GM23338 (cell line): ENCODE data around the gene KDSR. TPM values are rescaled to one million over a fixed set of nuclear protein-coding genes. Genes with fewer than 3 reads are reported as not detected.

Experiments
- ATAC-seq: fragments of 200-7000 bp; cut with Tn5 transposase; 3 replicates; pipeline ENCODE4 v1.9.1; 2020
- DNase-seq: peaks from one replicate; pipeline ENCODE4 v3.0.0-alpha.2; 2015; ENCODE audit warnings: low spot score
- H2AFZ ChIP-seq: fragments of 200-600 bp; sonication (generic); 2 replicates; pipeline ENCODE4 v1.8.0; 2016; ENCODE audit warnings: antibody characterized with exemption, mild to moderate bottlenecking, moderate library complexity
- H3F3A ChIP-seq: fragments of 200-600 bp; sonication (generic); replicated peaks from 2 replicates; pipeline ENCODE4 v1.8.0; 2017; ENCODE audit warnings: antibody characterized with exemption, mixed run types, low read depth
- H3K27ac ChIP-seq: fragments of 200-600 bp; sonication (generic); 2 replicates; pipeline ENCODE4 v1.6.1; 2016; ENCODE audit warnings: low read depth
- H3K27me3 ChIP-seq: fragments of 200-600 bp; sonication (generic); 2 replicates; pipeline ENCODE4 v1.8.0; 2016; ENCODE audit warnings: mild to moderate bottlenecking, mixed run types, moderate library complexity; ENCODE audit not compliant: insufficient read depth
- H3K36me3 ChIP-seq: fragments of 200-600 bp; sonication (generic); 2 replicates; pipeline ENCODE4 v1.8.0; 2016; ENCODE audit warnings: mild to moderate bottlenecking; ENCODE audit not compliant: insufficient read depth
- H3K4me1 ChIP-seq: fragments of 200-600 bp; sonication (generic); 2 replicates; pipeline ENCODE4 v1.8.0; 2016; ENCODE audit warnings: mild to moderate bottlenecking, moderate library complexity; ENCODE audit not compliant: insufficient read depth
- H3K4me2 ChIP-seq: fragments of 200-600 bp; sonication (generic); 2 replicates; pipeline ENCODE4 v1.7.1; 2017; ENCODE audit warnings: mixed run types
- H3K4me3 ChIP-seq: fragments of 200-600 bp; sonication (generic); 2 replicates; pipeline ENCODE4 v1.6.1; 2016; ENCODE audit warnings: mixed run types
- H3K79me2 ChIP-seq: fragments of 200-600 bp; sonication (generic); replicated peaks from 2 replicates; pipeline ENCODE4 v1.8.0; 2017; ENCODE audit warnings: mild to moderate bottlenecking; ENCODE audit not compliant: insufficient read depth
- H3K9me2 ChIP-seq: fragments of 200-600 bp; sonication (generic); 2 replicates; pipeline ENCODE4 v1.8.0; 2017; ENCODE audit not compliant: insufficient read depth
- H4K20me1 ChIP-seq: fragments of 200-600 bp; sonication (generic); replicated peaks from 2 replicates; pipeline ENCODE4 v1.8.0; 2017; ENCODE audit warnings: mild to moderate bottlenecking; ENCODE audit not compliant: insufficient read depth
- H3K27ac Mint-ChIP-seq: 2 replicates; pipeline ENCODE4 v1.8.0; 2020; ENCODE audit warnings: inconsistent platforms, mild to moderate bottlenecking, moderate library complexity, mixed read lengths
- H3K27me3 Mint-ChIP-seq: 3 replicates; pipeline ENCODE4 v1.8.0; 2022; ENCODE audit warnings: low read depth, mild to moderate bottlenecking, moderate library complexity, mixed read lengths, inconsistent platforms; ENCODE audit not compliant: insufficient read depth, poor library complexity
- H3K36me3 Mint-ChIP-seq: 3 replicates; pipeline ENCODE4 v1.8.0; 2021; ENCODE audit warnings: low read depth, mild to moderate bottlenecking, inconsistent platforms, moderate library complexity, mixed read lengths
- H3K4me1 Mint-ChIP-seq: 3 replicates; pipeline ENCODE4 v1.8.0; 2020; ENCODE audit warnings: mild to moderate bottlenecking, inconsistent platforms, mixed read lengths
- H3K4me3 Mint-ChIP-seq: 3 replicates; pipeline ENCODE4 v1.8.0; 2021; ENCODE audit warnings: moderate library complexity, mild to moderate bottlenecking, inconsistent platforms, mixed read lengths
- H3K9me3 Mint-ChIP-seq: 3 replicates; pipeline ENCODE4 v1.8.0; 2020; ENCODE audit warnings: moderate library complexity, mild to moderate bottlenecking, inconsistent platforms, mixed read lengths
- CREB1 ChIP-seq: fragments of 250-450 bp; sonication (Bioruptor Pico); IDR thresholded peaks from 2 replicates; pipeline ENCODE4 v1.5.0; 2020; ENCODE audit warnings: low read depth, mild to moderate bottlenecking, moderate library complexity
- EZH2 ChIP-seq: fragments of 200-600 bp; sonication (generic); IDR thresholded peaks from one replicate; pipeline ENCODE4 v1.8.0; 2017; ENCODE audit warnings: antibody characterized with exemption, mild to moderate bottlenecking, low read depth; ENCODE audit not compliant: unreplicated experiment
- EZH2phosphoT487 ChIP-seq: fragments of 200-600 bp; sonication (generic); IDR thresholded peaks from one replicate; pipeline ENCODE4 v1.8.1; 2018; ENCODE audit warnings: antibody characterized with exemption; ENCODE audit not compliant: unreplicated experiment
- NANOG ChIP-seq: IDR thresholded peaks from 2 replicates; pipeline ENCODE4 v1.6.1; 2016; ENCODE audit warnings: antibody characterized with exemption, borderline replicate concordance
- STAT1 ChIP-seq: IDR thresholded peaks from one replicate; pipeline ENCODE4 v1.6.1; 2016; ENCODE audit warnings: antibody characterized with exemption; ENCODE audit not compliant: unreplicated experiment
- ZNF114 ChIP-seq: fragments of 250-450 bp; sonication (Bioruptor Pico); IDR thresholded peaks from 2 replicates; pipeline ENCODE4 v1.5.0; 2020; ENCODE audit warnings: mild to moderate bottlenecking, moderate library complexity
- ZNF331 ChIP-seq: fragments of 250-450 bp; sonication (Bioruptor Pico); IDR thresholded peaks from 2 replicates; pipeline ENCODE4 v1.5.0; 2020; ENCODE audit warnings: low read depth, mild to moderate bottlenecking, moderate library complexity
- polyA plus RNA-seq: library from polyadenylated mRNA; unstranded; fragments of >200 nt; fragmentation: Nextera tagmentation; extraction: Ambion mirVana; gene quantifications from 2 replicates; pipeline ENCODE4 v1.2.1, GENCODE V29; 2016
- total RNA-seq: library from RNA; depleted of rRNA; stranded (reverse); fragments of >200 nt; shearing (Covaris generic); gene quantifications from 2 replicates; pipeline ENCODE4 v1.2.3, GENCODE V29; 2014
- TF ChIP-seq, protein P1 (sequence below): IDR thresholded peaks from one replicate; pipeline ENCODE4 v1.6.1; 2018; ENCODE audit warnings: antibody characterized with exemption; ENCODE audit not compliant: unreplicated experiment
- TF ChIP-seq, protein P2 (sequence below), 2 experiments: fragments of 200-600 bp in 1 of 2; sonication (generic) in 1 of 2; conservative IDR thresholded peaks; 2 replicates each; pipeline versions ENCODE4 v1.5.1 to v1.6.1; 2016 to 2017; ENCODE audit warnings: antibody characterized with exemption in 2 of 2, low read depth in 2 of 2, mild to moderate bottlenecking in 2 of 2, moderate library complexity in 1 of 2
- TF ChIP-seq, protein P3 (sequence below): fragments of 250-450 bp; sonication (Bioruptor Pico); IDR thresholded peaks from 2 replicates; pipeline ENCODE4 v1.5.0; 2020; ENCODE audit warnings: mild to moderate bottlenecking, moderate library complexity
- TF ChIP-seq, protein P4 (sequence below): IDR thresholded peaks from 2 replicates; pipeline ENCODE4 v1.6.1; 2016; ENCODE audit warnings: antibody characterized with exemption

KDSR gene
- total and polyA plus RNA-seq, 2 experiments from 2014 or later, result 23.7 to 36.3 TPM

DNA sequence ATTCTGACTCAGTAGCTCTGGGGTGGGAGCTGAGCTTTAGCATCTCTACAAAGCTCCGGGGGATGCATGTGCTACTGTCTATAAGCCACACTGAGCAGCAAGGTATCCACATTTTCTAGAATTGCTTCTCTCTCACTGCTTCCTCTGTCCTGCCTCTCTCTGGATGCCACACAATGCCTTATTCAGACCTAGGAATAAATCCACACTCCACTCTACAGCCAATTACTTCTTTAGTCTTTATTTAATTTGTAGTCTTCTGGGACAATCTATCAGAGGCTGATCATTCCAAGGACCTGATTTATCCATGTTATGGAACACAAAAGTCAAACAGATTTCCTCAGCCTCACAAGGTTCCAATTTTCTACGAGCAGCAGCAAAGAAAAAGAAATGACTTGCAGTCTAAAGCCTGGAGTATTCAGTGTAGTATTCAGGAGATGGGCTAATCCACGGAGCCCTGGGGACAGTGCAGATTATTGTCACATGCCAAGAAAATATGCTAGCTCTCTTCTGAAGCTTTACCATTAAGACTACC lies 51.8 kb downstream of the KDSR start:
- H3K27me3 Mint-ChIP-seq, result peaks cover 20% of the 10 kb centered on the region
- no peaks in the 10 kb centered on the region for H3K36me3 ChIP-seq
- H3K27ac ChIP-seq, result no peak overlapping the region
- peaks cover 7% of the 10 kb centered on the region; the same call in 1 of the 2 replicates for H3F3A ChIP-seq
- no peaks in the 10 kb centered on the region for H4K20me1 ChIP-seq
- H3K27ac Mint-ChIP-seq, result no peak overlapping the region
- H3K4me2 ChIP-seq, result no peak overlapping the region
- no peak overlapping the region for H2AFZ ChIP-seq
- TF ChIP-seq STAT1 (no peak), ZNF114 (CRISPR knock-in tag) (no peak), ZNF331 (CRISPR knock-in tag) (no peak), NANOG (no peak), EZH2phosphoT487 (no peak), EZH2 (no peak), CREB1 (no peak)
- TF ChIP-seq, protein P1, sequence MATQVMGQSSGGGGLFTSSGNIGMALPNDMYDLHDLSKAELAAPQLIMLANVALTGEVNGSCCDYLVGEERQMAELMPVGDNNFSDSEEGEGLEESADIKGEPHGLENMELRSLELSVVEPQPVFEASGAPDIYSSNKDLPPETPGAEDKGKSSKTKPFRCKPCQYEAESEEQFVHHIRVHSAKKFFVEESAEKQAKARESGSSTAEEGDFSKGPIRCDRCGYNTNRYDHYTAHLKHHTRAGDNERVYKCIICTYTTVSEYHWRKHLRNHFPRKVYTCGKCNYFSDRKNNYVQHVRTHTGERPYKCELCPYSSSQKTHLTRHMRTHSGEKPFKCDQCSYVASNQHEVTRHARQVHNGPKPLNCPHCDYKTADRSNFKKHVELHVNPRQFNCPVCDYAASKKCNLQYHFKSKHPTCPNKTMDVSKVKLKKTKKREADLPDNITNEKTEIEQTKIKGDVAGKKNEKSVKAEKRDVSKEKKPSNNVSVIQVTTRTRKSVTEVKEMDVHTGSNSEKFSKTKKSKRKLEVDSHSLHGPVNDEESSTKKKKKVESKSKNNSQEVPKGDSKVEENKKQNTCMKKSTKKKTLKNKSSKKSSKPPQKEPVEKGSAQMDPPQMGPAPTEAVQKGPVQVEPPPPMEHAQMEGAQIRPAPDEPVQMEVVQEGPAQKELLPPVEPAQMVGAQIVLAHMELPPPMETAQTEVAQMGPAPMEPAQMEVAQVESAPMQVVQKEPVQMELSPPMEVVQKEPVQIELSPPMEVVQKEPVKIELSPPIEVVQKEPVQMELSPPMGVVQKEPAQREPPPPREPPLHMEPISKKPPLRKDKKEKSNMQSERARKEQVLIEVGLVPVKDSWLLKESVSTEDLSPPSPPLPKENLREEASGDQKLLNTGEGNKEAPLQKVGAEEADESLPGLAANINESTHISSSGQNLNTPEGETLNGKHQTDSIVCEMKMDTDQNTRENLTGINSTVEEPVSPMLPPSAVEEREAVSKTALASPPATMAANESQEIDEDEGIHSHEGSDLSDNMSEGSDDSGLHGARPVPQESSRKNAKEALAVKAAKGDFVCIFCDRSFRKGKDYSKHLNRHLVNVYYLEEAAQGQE, result no peak
- TF ChIP-seq, protein P2, sequence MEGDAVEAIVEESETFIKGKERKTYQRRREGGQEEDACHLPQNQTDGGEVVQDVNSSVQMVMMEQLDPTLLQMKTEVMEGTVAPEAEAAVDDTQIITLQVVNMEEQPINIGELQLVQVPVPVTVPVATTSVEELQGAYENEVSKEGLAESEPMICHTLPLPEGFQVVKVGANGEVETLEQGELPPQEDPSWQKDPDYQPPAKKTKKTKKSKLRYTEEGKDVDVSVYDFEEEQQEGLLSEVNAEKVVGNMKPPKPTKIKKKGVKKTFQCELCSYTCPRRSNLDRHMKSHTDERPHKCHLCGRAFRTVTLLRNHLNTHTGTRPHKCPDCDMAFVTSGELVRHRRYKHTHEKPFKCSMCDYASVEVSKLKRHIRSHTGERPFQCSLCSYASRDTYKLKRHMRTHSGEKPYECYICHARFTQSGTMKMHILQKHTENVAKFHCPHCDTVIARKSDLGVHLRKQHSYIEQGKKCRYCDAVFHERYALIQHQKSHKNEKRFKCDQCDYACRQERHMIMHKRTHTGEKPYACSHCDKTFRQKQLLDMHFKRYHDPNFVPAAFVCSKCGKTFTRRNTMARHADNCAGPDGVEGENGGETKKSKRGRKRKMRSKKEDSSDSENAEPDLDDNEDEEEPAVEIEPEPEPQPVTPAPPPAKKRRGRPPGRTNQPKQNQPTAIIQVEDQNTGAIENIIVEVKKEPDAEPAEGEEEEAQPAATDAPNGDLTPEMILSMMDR (conservative IDR thresholded peaks at IDR 0.05; ENCODE audit: low read depth in 2 of 2), result no peak
- TF ChIP-seq, protein P3, sequence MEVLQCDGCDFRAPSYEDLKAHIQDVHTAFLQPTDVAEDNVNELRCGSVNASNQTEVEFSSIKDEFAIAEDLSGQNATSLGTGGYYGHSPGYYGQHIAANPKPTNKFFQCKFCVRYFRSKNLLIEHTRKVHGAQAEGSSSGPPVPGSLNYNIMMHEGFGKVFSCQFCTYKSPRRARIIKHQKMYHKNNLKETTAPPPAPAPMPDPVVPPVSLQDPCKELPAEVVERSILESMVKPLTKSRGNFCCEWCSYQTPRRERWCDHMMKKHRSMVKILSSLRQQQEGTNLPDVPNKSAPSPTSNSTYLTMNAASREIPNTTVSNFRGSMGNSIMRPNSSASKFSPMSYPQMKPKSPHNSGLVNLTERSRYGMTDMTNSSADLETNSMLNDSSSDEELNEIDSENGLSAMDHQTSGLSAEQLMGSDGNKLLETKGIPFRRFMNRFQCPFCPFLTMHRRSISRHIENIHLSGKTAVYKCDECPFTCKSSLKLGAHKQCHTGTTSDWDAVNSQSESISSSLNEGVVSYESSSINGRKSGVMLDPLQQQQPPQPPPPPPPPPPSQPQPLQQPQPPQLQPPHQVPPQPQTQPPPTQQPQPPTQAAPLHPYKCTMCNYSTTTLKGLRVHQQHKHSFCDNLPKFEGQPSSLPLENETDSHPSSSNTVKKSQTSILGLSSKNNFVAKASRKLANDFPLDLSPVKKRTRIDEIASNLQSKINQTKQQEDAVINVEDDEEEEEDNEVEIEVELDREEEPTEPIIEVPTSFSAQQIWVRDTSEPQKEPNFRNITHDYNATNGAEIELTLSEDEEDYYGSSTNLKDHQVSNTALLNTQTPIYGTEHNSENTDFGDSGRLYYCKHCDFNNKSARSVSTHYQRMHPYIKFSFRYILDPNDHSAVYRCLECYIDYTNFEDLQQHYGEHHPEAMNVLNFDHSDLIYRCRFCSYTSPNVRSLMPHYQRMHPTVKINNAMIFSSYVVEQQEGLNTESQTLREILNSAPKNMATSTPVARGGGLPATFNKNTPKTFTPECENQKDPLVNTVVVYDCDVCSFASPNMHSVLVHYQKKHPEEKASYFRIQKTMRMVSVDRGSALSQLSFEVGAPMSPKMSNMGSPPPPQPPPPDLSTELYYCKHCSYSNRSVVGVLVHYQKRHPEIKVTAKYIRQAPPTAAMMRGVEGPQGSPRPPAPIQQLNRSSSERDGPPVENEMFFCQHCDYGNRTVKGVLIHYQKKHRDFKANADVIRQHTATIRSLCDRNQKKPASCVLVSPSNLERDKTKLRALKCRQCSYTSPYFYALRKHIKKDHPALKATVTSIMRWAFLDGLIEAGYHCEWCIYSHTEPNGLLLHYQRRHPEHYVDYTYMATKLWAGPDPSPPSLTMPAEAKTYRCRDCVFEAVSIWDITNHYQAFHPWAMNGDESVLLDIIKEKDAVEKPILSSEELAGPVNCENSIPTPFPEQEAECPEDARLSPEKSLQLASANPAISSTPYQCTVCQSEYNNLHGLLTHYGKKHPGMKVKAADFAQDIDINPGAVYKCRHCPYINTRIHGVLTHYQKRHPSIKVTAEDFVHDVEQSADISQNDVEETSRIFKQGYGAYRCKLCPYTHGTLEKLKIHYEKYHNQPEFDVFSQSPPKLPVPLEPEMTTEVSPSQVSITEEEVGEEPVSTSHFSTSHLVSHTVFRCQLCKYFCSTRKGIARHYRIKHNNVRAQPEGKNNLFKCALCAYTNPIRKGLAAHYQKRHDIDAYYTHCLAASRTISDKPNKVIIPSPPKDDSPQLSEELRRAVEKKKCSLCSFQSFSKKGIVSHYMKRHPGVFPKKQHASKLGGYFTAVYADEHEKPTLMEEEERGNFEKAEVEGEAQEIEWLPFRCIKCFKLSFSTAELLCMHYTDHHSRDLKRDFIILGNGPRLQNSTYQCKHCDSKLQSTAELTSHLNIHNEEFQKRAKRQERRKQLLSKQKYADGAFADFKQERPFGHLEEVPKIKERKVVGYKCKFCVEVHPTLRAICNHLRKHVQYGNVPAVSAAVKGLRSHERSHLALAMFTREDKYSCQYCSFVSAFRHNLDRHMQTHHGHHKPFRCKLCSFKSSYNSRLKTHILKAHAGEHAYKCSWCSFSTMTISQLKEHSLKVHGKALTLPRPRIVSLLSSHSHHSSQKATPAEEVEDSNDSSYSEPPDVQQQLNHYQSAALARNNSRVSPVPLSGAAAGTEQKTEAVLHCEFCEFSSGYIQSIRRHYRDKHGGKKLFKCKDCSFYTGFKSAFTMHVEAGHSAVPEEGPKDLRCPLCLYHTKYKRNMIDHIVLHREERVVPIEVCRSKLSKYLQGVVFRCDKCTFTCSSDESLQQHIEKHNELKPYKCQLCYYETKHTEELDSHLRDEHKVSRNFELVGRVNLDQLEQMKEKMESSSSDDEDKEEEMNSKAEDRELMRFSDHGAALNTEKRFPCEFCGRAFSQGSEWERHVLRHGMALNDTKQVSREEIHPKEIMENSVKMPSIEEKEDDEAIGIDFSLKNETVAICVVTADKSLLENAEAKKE (CRISPR knock-in tag), result no peak
- TF ChIP-seq, protein P4, sequence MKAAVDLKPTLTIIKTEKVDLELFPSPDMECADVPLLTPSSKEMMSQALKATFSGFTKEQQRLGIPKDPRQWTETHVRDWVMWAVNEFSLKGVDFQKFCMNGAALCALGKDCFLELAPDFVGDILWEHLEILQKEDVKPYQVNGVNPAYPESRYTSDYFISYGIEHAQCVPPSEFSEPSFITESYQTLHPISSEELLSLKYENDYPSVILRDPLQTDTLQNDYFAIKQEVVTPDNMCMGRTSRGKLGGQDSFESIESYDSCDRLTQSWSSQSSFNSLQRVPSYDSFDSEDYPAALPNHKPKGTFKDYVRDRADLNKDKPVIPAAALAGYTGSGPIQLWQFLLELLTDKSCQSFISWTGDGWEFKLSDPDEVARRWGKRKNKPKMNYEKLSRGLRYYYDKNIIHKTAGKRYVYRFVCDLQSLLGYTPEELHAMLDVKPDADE, result no peak
- H3K4me1 ChIP-seq, result peaks cover 16% of the 10 kb centered on the region
- no peaks in the 10 kb centered on the region for H3K79me2 ChIP-seq
- H3K4me3 Mint-ChIP-seq, result no peak overlapping the region
- DNase-seq (no peak), ATAC-seq (no peak)
- no peaks in the 10 kb centered on the region; the same call in 2 of the 3 replicates for H3K36me3 Mint-ChIP-seq
- peaks cover 31% of the 10 kb centered on the region for H3K27me3 ChIP-seq
- H3K4me1 Mint-ChIP-seq, result peaks cover 14% of the 10 kb centered on the region
- H3K9me2 ChIP-seq, result no peaks in the 10 kb centered on the region
- no peaks in the 10 kb centered on the region for H3K9me3 Mint-ChIP-seq
- no peak overlapping the region for H3K4me3 ChIP-seq
